Adrenal gland (tissue), 12 donors: ENCODE results near the gene AMN. TPM values are rescaled to one million over a fixed set of nuclear protein-coding genes. Genes with fewer than 3 reads are reported as not detected.

Source experiments
- DNase-seq, 7 donors: peaks; one replicate each; pipeline ENCODE4 v3.0.0-alpha.2; 2019 to 2020
- H3K27ac ChIP-seq, 5 donors: fragments of 200-600 bp; sonication (generic) in 4 of 5; 1 replicate in 3 of 5; 2 replicates in 2 of 5; pipeline versions ENCODE4 v1.5.1 to v1.8.0; 2016 to 2020; ENCODE audit warnings: mild to moderate bottlenecking in 1 of 5
- H3K27me3 ChIP-seq: fragments of 200-600 bp; 2 replicates; pipeline ENCODE4 v1.8.0; 2021
- H3K36me3 ChIP-seq, 2 donors: fragments of 200-600 bp; replicated peaks in 1 of 2; 1 replicate in 1 of 2; 2 replicates in 1 of 2; pipeline versions ENCODE4 v1.5.1 to v1.8.0; 2018 to 2022
- H3K4me1 ChIP-seq, 2 donors: fragments of 200-600 bp; replicated peaks in 1 of 2; 1 replicate in 1 of 2; 2 replicates in 1 of 2; pipeline versions ENCODE4 v1.5.1 to v1.8.0; 2018 to 2021
- H3K4me3 ChIP-seq, 4 donors: fragments of 200-600 bp; sonication (generic) in 3 of 4; one replicate each; pipeline ENCODE4 v1.5.1; 2016 to 2018
- H3K9me3 ChIP-seq, 3 donors: fragments of 200-600 bp; sonication (generic) in 1 of 3; replicated peaks in 1 of 3; 1 replicate in 2 of 3; 2 replicates in 1 of 3; pipeline versions ENCODE4 v1.5.1 to v1.8.0; 2016 to 2021
- POLR2A ChIP-seq, 2 donors: fragments of 450-650 bp; IDR thresholded peaks; one replicate each; pipeline ENCODE4 v1.6.1; 2017; ENCODE audit warnings: antibody characterized with exemption in 2 of 2, mild to moderate bottlenecking in 2 of 2, moderate library complexity in 1 of 2
- WGBS, 4 donors: extraction: QIAGEN DNeasy Blood & Tissue Kit in 2 of 4; methylation state at CpG; one replicate each; pipeline versions ENCODE4 v1.1.5 to v1.1.7; 2013 to 2017; 5-methylcytosine and 5-hydroxymethylcytosine counted together
- intact Hi-C, 2 donors: fragments of 100-400 bp; cut with DNase I; formaldehyde crosslinking; loops; one replicate each; pipeline versions ENCODE4 v1.14.1 to v1.15.0; 2022 to 2023
- polyA plus RNA-seq, 3 donors: library from polyadenylated mRNA; stranded (reverse); fragments of 200-250 nt in 2 of 3; fragments of 350-450 nt in 1 of 3; fragmentation: Illumina TruSeq in 1 of 3; extraction: RNeasy Lipid Tissue Mini Kit (QIAGEN cat#74804) in 1 of 3; gene quantifications; one replicate each; pipeline ENCODE4 v1.2.3, GENCODE V29; 2013 to 2014
- total RNA-seq, 9 donors: library from RNA; depleted of rRNA in 4 of 9; stranded (reverse); fragments of >200 nt in 4 of 9; fragments of 120-200 nt in 1 of 9; fragmentation: NEBNext Ultra II Directional in 1 of 9; extraction: Animal tissue kit (Norgen Biotek cat#: 25700) in 1 of 9; gene quantifications; one replicate each; pipeline versions ENCODE4 v1.1.0 to v1.2.4, GENCODE V29; 2013 to 2023
- TF ChIP-seq, protein P1 (sequence below), 6 experiments: fragments of 450-650 bp in 4 of 6; fragments of 200-600 bp in 2 of 6; sonication (generic) in 1 of 6; IDR thresholded peaks; 1 replicate in 5 of 6; 2 replicates in 1 of 6; pipeline versions ENCODE4 v1.5.1 to v1.8.0; 2016 to 2021; ENCODE audit warnings: antibody characterized with exemption in 6 of 6, mild to moderate bottlenecking in 2 of 6, moderate library complexity in 1 of 6
- donor health status: healthy with polysubstance abuse.
- donor health status: Bipolar disorder and iron deficiency.
- donor health status: DM: yes; HTN: yes; CAD: no.
- donor health status: DM: no; HTN: no; CAD: no.
- donor health status: DM: no; HTN: no; CAD: no.
- donor health status: DM: yes; HTN: yes; CAD: no.

Gene AMN
- total and polyA plus RNA-seq, 12 donors = 0.07 to 3.6 (median 0.35) TPM; not detected in 4

- Histone ChIP-seq H3K9me3 (no peaks in the 10 kb centered on the region), H3K4me1 (no peaks in the 10 kb centered on the region), H3K36me3 (no peaks in the 10 kb centered on the region), H3K27ac (no peak overlapping the region), H3K27me3 (no peaks in the 10 kb centered on the region), H3K4me3 (no peak overlapping the region)
- intact Hi-C loops = loop anchor here (5.0 kb wide), 4 partner anchors 137 to 222 kb away; partner anchors contain the start of gene TRAF3 (in 1 of the 2)
- DNase-seq = no peak
- WGBS, 4 donors = 82 to 85% (median 83%) methylated on average over 6 to 26 of the region's 26 CpGs
- no peak for TF ChIP-seq POLR2A (IDR thresholded peaks at IDR 0.05)
- TF ChIP-seq, protein P1, sequence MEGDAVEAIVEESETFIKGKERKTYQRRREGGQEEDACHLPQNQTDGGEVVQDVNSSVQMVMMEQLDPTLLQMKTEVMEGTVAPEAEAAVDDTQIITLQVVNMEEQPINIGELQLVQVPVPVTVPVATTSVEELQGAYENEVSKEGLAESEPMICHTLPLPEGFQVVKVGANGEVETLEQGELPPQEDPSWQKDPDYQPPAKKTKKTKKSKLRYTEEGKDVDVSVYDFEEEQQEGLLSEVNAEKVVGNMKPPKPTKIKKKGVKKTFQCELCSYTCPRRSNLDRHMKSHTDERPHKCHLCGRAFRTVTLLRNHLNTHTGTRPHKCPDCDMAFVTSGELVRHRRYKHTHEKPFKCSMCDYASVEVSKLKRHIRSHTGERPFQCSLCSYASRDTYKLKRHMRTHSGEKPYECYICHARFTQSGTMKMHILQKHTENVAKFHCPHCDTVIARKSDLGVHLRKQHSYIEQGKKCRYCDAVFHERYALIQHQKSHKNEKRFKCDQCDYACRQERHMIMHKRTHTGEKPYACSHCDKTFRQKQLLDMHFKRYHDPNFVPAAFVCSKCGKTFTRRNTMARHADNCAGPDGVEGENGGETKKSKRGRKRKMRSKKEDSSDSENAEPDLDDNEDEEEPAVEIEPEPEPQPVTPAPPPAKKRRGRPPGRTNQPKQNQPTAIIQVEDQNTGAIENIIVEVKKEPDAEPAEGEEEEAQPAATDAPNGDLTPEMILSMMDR (IDR thresholded peaks at IDR 0.05) = no peak
These were observed 7.8 kb upstream of the AMN start for GRCh38 chr14:102914474-102915291.

GRCh38 chr14:102915292-102916110 is 7.0 kb upstream of the AMN start:
- WGBS, 4 donors = 78 to 93% (median 84%) methylated on average over 11 to 19 of the region's 19 CpGs
- Histone ChIP-seq H3K27me3 (no peaks in the 10 kb centered on the region), H3K36me3 (no peaks in the 10 kb centered on the region), H3K27ac (no peak overlapping the region), H3K4me3 (no peak overlapping the region), H3K9me3 (no peaks in the 10 kb centered on the region), H3K4me1 (no peaks in the 10 kb centered on the region)
- intact Hi-C loops = loop anchor here (5.0 kb wide), 4 partner anchors 138 to 223 kb away; partner anchors contain the start of gene TRAF3 (in 1 of the 2)
- TF ChIP-seq, protein P1 (IDR thresholded peaks at IDR 0.05) = no peak
- TF ChIP-seq POLR2A (IDR thresholded peaks at IDR 0.05) = no peak
- no peak for DNase-seq

- H3K27me3 ChIP-seq = no peaks in the 10 kb centered on the region
- no peak overlapping the region for H3K4me3 ChIP-seq
- H3K9me3 ChIP-seq = no peaks in the 10 kb centered on the region
- intact Hi-C loops = loop anchor here (5.0 kb wide), 4 partner anchors 139 to 224 kb away; partner anchors contain the start of gene TRAF3 (in 1 of the 2)
- WGBS, 4 donors = 76 to 86% (median 82%) methylated on average over 15 to 18 of the region's 18 CpGs
- TF ChIP-seq, protein P1 (IDR thresholded peaks at IDR 0.05) = no peak
- TF ChIP-seq POLR2A (IDR thresholded peaks at IDR 0.05) = no peak
- no peaks in the 10 kb centered on the region for H3K36me3 ChIP-seq
- H3K27ac ChIP-seq = no peak overlapping the region
- DNase-seq = no peak
- no peaks in the 10 kb centered on the region for H3K4me1 ChIP-seq
These were observed 6.0 kb upstream of the AMN start for GRCh38 chr14:102916347-102917055.
